ENCODE results near the gene PFN3.

DNA sequence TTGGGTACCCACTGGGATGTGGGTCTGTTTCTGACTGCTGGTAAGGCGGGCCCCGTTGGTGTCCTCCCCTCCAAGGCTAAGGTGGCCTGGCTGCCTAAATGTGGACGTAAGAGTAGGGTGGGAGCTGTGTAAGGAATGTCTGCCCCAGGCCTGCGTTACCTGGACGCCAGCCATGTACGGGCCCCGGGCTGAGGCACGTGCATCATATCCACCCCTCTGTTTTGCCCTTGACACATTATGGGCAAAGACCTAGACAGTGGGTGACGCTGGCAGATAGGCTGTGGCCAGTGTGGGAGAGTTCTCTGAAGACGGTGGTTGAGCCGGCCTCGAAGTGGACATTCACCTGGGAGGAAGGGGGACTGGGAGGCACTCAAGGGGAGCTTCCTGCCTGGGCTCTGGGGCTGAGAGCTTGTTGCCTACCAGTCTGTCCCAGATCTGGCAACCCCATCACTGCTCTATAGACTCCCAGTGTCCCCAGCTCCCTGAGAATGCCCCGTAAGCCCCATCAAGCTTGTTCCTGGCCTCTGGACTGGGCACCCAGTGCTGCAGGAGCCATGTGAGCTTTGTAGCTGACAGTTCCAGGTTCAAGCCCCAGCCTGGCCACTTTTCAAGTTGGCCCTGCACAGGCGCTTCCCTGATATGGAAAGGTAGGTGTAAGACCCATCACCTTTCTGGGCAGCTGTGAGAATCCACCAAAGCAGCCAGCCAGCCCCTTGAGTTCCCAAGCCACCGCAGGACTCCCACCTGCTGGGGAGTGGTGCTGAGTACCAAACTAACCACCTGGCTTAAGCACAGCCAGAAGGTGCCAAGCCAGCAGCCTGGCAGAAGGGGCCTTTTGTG is 42.9 kb upstream of the PFN3 start:
- TF ChIP-seq, protein P1, sequence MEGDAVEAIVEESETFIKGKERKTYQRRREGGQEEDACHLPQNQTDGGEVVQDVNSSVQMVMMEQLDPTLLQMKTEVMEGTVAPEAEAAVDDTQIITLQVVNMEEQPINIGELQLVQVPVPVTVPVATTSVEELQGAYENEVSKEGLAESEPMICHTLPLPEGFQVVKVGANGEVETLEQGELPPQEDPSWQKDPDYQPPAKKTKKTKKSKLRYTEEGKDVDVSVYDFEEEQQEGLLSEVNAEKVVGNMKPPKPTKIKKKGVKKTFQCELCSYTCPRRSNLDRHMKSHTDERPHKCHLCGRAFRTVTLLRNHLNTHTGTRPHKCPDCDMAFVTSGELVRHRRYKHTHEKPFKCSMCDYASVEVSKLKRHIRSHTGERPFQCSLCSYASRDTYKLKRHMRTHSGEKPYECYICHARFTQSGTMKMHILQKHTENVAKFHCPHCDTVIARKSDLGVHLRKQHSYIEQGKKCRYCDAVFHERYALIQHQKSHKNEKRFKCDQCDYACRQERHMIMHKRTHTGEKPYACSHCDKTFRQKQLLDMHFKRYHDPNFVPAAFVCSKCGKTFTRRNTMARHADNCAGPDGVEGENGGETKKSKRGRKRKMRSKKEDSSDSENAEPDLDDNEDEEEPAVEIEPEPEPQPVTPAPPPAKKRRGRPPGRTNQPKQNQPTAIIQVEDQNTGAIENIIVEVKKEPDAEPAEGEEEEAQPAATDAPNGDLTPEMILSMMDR (IDR thresholded peaks at IDR 0.05 in 8 of 11, conservative IDR thresholded peaks at IDR 0.05 in 3 of 11), result no peak
- TF ChIP-seq POLR2A (IDR thresholded peaks at IDR 0.05) (no peak), POLR2AphosphoS5 (IDR thresholded peaks at IDR 0.05) (peak in 2 of 3 donors; percentile 11 to 36)

Data from spleen (tissue), 7 donors.